Lung (tissue), 12 donors: ENCODE results near the gene IRF5. TPM values are rescaled to one million over a fixed set of nuclear protein-coding genes. Genes with fewer than 3 reads are reported as not detected.
A peak's percentile ranks its signal among the peaks of the same experiment; 100 is the strongest.

Source experiments
- ATAC-seq: fragments of 200-7000 bp; cut with Tn5 transposase; one replicate; pipeline ENCODE4 v1.9.1; 2020; ENCODE audit warnings: moderate number of reproducible peaks; ENCODE audit not compliant: insufficient read depth, low FRiP score
- DNase-seq, 3 donors: peaks; one replicate each; pipeline ENCODE4 v3.0.0-alpha.2; 2013 to 2017
- H3K27ac ChIP-seq, 2 donors: one replicate each; pipeline ENCODE4 v1.5.1; 2013; ENCODE audit warnings: mild to moderate bottlenecking in 2 of 2, moderate library complexity in 2 of 2, control low read depth in 1 of 2, inconsistent platforms in 1 of 2, low read depth in 1 of 2, low read length in 1 of 2
- H3K27me3 ChIP-seq, 3 donors: one replicate each; pipeline ENCODE4 v1.5.1; 2013; ENCODE audit warnings: low read length in 2 of 3; ENCODE audit not compliant: control insufficient read depth in 3 of 3, insufficient read depth in 3 of 3
- H3K36me3 ChIP-seq, 4 donors: one replicate each; pipeline ENCODE4 v1.5.1; 2013; ENCODE audit warnings: low read length in 4 of 4, mild to moderate bottlenecking in 1 of 4, moderate library complexity in 1 of 4; ENCODE audit not compliant: control insufficient read depth in 4 of 4, insufficient read depth in 4 of 4
- H3K4me1 ChIP-seq, 5 donors: one replicate each; pipeline ENCODE4 v1.5.1; 2013; ENCODE audit warnings: low read length in 5 of 5, mild to moderate bottlenecking in 2 of 5, moderate library complexity in 1 of 5; ENCODE audit not compliant: control insufficient read depth in 5 of 5, insufficient read depth in 5 of 5
- H3K4me3 ChIP-seq: one replicate; pipeline ENCODE4 v1.5.1; 2013; ENCODE audit warnings: mild to moderate bottlenecking, control low read depth, moderate library complexity
- H3K9ac ChIP-seq, 2 donors: one replicate each; pipeline ENCODE4 v1.5.1; 2013; ENCODE audit warnings: low read length in 2 of 2, control low read depth in 1 of 2; ENCODE audit not compliant: insufficient read depth in 1 of 2
- H3K9me3 ChIP-seq, 4 donors: one replicate each; pipeline ENCODE4 v1.5.1; 2013; ENCODE audit warnings: low read length in 3 of 4, mild to moderate bottlenecking in 1 of 4, moderate library complexity in 1 of 4; ENCODE audit not compliant: control insufficient read depth in 4 of 4, insufficient read depth in 3 of 4
- CTCF ChIP-seq: IDR thresholded peaks from 2 replicates; pipeline ENCODE4 v1.5.1; 2012; ENCODE audit warnings: mild to moderate bottlenecking; ENCODE audit errors: control extremely low read depth, extremely low read depth
- WGBS, 2 donors: extraction: QIAGEN DNeasy Blood & Tissue Kit; methylation state at CpG; one replicate each; pipeline ENCODE4 v1.1.7; 2013; 5-methylcytosine and 5-hydroxymethylcytosine counted together
- polyA plus RNA-seq, 2 donors: library from polyadenylated mRNA; stranded (reverse); fragments of 200-250 nt; gene quantifications; one replicate each; pipeline ENCODE4 v1.2.1, GENCODE V29; 2013
- total RNA-seq, 2 donors: library from RNA; depleted of rRNA in 1 of 2; stranded (reverse); fragments of >200 nt in 1 of 2; gene quantifications; one replicate each; pipeline ENCODE4 v1.2.1, GENCODE V29; 2014 to 2021
- donor health status: control.
- donor health status: control.
- donor health status: Bipolar disorder and iron deficiency.
- donor health status: healthy.
- donor health status: DM: yes; HTN: yes; CAD: no.

Gene IRF5
- total and polyA plus RNA-seq, 4 donors = 6.0 to 34.1 (median 24.2) TPM

GRCh38 chr7:128937271-128937646 is 468 bp upstream of the IRF5 start:
- no peak for TF ChIP-seq CTCF
- H3K36me3 ChIP-seq = no peaks in the 10 kb centered on the region
- no peak for ATAC-seq
- H3K27ac ChIP-seq = peak overlapping the region in 1 of 2 donors; percentile 46
- no peak overlapping the region for H3K4me3 ChIP-seq
- H3K27me3 ChIP-seq = peaks cover 0 to 37% (median 14%) of the 10 kb centered on the region in 3 donors
- H3K9me3 ChIP-seq = peaks cover 0 to 1% (median 0%) of the 10 kb centered on the region in 4 donors
- no peak for DNase-seq
- WGBS, 2 donors = 60 to 61% methylated on average over 17 of the region's 17 CpGs
- peaks cover 0 to 12% (median 0%) of the 10 kb centered on the region in 5 donors for H3K4me1 ChIP-seq
- no peak overlapping the region for H3K9ac ChIP-seq

- Histone ChIP-seq H3K36me3 (no peaks in the 10 kb centered on the region), H3K4me1 (peaks cover 0 to 12% (median 0%) of the 10 kb centered on the region in 5 donors), H3K27me3 (peaks cover 0 to 37% (median 14%) of the 10 kb centered on the region in 3 donors), H3K27ac (peak overlapping the region in 1 of 2 donors; percentile 65), H3K9me3 (no peaks in the 10 kb centered on the region), H3K4me3 (peak overlapping the region; percentile 34), H3K9ac (no peak overlapping the region)
- DNase-seq (no peak), ATAC-seq (peak; percentile 3)
- WGBS, 2 donors = 1% methylated on average over 25 to 30 of the region's 30 CpGs
- TF ChIP-seq CTCF = no peak
Measured at GRCh38 chr7:128938544-128939074, 882 bp downstream of the IRF5 start.

GRCh38 chr7:128939075-128939860 is 1.5 kb downstream of the IRF5 start:
- Histone ChIP-seq H3K9me3 (no peaks in the 10 kb centered on the region), H3K36me3 (no peaks in the 10 kb centered on the region), H3K9ac (no peak overlapping the region), H3K4me1 (peaks cover 0 to 12% (median 0%) of the 10 kb centered on the region in 5 donors), H3K27ac (peak overlapping the region in 1 of 2 donors; percentile 73), H3K27me3 (peaks cover 0 to 37% (median 14%) of the 10 kb centered on the region in 3 donors), H3K4me3 (no peak overlapping the region)
- no peak for TF ChIP-seq CTCF
- no peak for DNase-seq
- 23 to 42% methylated on average over 7 of the region's 7 CpGs for WGBS, 2 donors
- ATAC-seq = no peak
